Loucy (cell line): ENCODE measurements around the gene CSNK1G2.

ENCODE experiments used
- CTCF ChIP-seq: fragments of 200-600 bp; sonication (generic); conservative IDR thresholded peaks from 2 replicates; pipeline ENCODE4 v1.5.1; 2014; ENCODE audit warnings: mild to moderate bottlenecking, antibody characterized with exemption, low read length
- EZH2phosphoT487 ChIP-seq: fragments of 200-600 bp; IDR thresholded peaks from 2 replicates; pipeline ENCODE4 v1.6.1; 2018; ENCODE audit warnings: antibody characterized with exemption, mild to moderate bottlenecking, moderate library complexity, borderline replicate concordance

- TF ChIP-seq CTCF (no peak), EZH2phosphoT487 (no peak)
Measured at GRCh38 chr19:1952635-1953034, 11.7 kb downstream of the CSNK1G2 start.
